Fibroblast of peridontal ligament (primary cell): ENCODE results near the gene HPSE2.
A peak's percentile ranks its signal among the peaks of the same experiment; 100 is the strongest.

Experiments
- DNase-seq: peaks from one replicate; pipeline ENCODE4 v3.0.0-alpha.2; 2010; ENCODE audit errors: extremely low read depth

Gene HPSE2

DNA sequence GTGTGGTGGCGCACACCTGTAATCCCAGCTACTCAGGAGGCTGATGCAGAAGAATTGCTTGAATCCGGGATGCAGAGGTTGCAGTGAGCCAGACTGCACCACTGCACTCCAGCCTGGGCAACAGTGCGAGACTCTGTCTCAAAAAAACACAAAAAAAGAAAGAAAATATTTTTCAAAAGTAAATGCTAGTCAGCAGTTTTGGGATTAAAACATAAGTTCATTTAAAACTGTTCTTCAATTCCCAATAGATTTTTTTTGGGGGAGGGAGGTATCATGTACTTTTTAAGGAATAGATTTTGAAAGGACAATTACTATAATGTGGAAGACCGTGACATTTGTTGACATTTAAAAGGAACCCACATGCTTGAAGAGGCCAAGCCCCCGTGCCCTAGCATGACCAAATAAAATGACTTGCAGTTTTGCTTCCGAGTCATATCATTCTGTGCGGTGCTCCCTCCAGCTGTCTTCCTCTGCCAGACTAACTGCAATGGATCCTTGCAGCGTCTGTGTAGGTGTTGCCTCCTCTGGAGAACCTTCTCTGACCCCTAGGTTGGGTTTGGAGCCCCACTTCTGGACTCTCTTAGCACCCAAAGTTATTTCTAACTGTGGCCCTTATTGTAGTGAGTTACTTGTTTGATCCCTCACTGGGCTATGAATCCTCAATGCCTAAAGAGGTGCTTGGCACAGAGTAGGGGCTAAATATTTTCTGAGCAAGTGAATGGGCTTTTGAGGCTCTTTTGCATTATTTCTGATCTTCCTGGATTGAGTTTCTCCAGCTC lies 771.5 kb downstream of the HPSE2 start:
- no peak for DNase-seq

DNA sequence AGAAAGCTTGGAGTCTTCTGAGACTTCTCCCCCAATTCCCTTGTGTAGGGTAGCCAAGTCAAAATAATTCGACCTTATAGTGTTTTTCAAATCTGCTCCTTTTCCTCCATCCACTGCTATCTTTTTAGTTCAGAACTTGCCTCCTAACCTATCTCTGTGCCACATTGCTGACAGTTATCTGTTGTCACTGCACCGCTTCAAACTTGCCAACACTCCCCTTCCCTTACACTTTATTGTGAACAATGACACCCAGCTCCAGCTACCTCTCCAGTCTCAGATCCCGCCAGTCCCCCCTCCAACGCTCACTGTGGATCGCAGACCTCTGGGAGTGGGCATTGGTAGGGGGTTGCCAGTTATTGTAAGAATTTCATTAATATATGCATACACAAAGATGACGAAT lies 772.6 kb downstream of the HPSE2 start:
- no peak for DNase-seq

DNA sequence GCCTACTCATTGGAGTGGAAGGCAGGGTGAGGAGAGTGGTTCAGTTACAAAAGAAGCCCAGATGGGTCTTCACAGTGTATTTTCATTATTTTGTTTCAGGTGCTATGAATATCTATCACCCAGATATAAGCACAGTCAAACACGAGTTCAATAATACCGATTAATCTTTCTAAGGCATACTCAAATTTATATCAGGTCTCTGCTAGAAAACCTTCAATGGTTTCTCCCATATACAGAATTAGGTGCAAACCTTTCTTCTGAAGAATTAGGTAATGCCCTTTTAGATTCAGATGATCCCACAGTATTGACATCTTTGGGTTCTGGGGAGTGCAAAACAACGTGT lies 774.2 kb downstream of the HPSE2 start:
- no peak for DNase-seq

DNA sequence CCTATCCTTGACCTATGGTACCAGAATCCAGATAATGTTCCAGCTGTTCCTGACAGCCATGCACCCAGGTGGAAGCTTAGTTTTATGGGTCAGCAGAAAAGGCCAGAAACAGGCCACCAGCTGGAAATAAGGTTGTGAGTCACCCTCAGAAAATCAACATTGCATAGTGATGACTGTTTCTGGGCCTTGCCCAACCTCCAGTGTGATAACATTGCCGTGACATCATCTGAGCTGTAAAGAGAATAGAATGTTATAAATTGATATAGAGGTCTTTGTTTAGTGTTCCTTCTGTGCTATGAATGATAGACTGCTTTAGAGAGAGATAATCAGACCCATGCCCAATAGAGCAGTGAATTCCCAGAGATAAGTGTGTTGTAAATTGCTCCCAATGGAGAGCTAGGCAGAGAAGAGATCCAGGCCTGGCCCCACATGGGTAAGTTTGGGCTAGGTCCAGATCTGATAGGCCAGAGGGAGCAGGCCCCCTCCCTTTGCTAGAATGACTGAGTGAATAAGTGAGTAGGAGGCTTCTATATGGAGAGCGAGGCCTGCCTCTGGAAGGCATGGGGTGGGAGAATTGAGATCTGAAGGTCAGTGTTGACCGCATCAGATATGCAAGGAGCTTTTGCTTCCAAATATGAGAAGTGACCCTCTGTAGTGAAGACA lies 774.7 kb downstream of the HPSE2 start:
- DNase-seq = peak; percentile 92

DNA sequence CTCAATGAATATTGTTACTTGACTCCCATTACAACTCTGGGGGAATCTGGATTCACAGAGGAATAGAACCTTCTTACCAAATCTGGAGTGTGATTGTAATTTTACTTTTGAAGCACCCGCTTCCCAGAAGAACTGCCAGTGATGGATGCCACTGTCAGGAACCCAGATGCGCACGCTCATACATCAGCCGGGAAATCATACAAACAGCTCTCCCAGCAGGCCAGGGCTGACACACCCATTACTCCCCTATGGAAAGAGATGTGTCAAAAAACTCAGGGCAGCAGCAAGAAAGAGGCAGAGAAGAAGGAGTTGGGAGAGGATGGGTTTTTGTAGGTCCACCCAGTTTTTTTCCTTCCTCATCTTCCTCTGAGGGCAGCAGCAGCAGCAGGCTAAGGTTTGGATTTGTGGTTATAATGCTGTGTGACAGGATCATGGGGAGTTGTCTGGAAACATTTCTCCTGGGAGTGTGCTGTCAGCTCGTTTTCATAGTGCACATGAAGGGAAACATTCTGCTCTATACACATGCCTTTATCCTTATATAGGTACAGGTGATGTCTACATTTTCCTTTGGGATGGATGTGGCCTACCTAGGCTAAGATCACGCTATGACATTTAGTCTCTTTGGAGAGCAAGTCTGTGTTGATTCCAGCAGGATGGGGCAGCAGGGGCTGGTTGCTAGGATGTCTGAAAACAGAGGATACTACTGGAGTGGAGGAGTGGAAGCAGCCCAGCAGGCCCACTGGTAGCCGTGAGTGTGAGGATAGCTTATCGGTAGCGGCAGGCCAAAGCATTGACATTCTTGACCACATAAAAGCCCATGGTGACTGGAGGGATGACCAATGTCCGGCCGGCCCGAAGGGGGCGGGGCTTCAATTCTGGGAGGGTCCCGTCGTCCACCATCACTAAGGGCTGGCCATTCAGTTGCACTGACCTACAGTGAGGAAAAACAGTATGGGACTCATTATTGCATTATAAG lies 776.6 kb downstream of the HPSE2 start:
- DNase-seq = no peak

DNA sequence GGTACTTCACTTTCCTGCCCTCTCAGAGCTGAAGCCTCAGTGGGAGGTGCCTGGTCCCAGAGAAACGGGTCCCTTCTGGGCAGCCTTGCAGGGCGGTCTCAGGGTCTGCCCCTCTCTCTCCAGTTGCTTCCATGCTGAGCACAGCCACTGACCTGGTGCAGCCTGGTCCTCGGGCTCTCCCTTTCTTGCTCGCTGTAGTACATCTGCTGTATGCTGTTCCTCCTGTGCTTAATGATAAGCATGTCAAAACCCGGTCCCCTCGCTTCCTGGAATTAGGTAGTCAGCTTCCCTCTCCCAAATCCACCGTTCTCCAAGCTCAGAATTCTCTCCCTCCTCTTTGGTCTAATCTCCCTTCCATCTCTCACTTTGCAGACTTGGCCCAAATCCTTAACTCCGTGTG lies 777.9 kb downstream of the HPSE2 start:
- no peak for DNase-seq

DNA sequence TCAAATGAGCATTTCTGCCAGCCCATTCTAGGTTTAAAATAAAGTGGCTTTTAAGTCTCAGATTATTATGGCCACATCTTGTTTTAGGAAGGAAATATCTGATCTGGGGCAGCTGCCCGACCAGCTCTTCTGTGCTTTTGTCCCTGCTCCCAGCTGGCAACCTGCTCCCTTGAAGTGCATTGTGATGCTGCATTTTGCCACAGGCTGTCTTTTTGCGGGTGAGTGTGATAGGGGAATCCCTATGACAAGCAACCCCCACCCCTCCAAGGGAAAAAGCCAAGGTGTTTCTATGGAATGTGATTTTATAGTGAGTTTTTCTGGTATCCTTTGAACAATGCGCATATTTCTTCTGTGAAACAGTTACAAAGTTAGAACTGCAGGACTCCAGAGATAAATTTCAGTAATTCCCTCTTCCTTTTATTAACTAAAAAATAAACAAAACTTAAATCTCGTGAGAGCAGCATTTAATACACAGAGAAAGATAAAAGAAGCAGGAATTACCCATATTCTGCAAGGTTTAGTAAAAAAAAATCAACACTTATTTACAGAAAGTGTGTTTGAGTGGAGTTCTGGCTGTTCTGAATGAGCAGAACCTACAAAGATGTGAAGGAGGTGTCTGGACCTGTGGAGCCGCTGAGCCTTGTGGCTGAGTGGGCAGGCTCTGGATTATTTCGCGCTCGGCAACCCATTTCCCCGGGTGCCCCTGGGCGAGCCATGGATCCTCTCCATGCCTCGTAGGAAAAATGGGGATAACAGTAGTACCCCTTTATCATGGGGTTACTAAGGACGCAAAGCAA lies 778.8 kb downstream of the HPSE2 start:
- DNase-seq = no peak

DNA sequence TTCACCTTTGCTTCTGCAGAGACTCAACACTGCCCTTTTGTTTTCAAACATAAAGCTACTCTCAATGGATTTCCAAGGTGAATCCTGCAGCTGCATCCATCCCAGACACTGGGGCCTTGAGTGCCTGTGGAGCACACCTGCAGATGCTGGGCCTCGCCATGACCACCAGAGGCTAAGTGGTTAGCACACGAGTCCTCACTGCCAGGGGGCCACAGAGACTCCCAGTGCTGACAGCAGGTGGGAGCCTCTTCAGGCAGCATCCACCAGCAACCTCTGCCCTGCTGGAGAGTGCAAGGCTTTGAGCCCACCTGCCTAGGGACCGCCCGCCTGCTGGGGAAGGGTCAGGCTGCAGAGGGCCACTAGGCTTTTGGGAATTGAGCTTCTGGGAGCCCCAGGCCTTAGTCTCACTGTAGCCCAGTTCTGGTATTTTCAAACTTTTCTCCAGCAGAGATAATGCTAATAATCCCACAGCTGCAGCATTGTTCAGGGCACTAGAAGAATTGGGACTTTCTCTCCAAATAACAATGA lies 779.5 kb downstream of the HPSE2 start:
- DNase-seq = no peak

DNA sequence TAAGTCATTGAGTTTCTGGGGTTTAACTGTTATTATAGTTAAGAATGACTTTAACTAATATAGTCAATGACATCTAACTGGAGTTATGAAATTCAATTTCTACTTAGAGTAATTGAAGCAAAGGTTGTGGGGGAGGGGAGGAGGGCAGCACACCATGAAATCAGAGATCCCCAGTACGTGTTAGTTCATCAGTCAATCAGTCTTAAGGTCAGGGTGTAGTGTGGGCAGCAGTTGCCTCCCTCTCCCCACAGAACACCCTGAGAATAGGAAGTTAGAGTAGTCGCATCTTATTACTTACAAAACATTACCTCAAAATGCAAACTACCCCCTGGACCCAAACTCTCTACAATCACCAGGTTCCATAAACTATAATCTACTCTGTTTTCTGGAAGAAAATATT lies 781.9 kb downstream of the HPSE2 start:
- DNase-seq = no peak

DNA sequence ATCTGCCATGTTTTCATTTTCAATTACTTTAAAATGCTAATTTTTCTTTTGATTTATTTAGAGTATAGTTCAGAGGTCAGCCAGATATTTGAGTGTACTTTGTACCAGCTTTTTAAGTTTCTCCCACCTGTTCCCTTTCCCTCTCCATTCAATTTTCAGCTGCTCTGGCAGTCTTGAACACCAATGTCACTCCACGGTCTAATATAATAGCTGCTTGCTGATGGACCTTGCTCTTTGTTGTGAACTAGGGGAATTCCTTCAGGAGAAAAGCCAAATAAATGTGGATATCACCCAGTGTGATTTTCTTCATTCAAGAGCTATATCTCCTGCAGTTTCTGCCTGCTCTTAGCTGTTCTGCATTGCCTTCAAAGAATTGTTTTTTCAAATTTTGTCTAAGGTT lies 785.0 kb downstream of the HPSE2 start:
- DNase-seq = no peak

DNA sequence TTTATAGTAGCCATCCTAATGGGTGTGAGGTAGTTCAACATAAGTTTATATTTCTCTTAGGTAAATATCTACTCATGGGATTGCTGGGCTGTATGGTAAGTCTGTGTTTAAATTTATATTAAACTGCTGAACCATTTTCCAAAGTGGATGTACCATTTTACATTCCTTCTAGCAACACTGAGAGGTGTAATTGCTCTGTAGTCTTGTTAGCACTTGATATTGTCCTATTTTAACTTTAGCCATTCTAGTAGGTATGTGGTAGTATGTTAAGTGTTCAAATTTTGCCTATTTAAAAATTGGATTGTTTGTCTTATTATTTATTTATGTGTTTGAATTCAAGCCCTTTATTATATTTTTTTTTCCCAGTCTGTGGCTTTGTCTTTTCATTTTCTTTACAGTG lies 786.4 kb downstream of the HPSE2 start:
- DNase-seq = no peak

DNA sequence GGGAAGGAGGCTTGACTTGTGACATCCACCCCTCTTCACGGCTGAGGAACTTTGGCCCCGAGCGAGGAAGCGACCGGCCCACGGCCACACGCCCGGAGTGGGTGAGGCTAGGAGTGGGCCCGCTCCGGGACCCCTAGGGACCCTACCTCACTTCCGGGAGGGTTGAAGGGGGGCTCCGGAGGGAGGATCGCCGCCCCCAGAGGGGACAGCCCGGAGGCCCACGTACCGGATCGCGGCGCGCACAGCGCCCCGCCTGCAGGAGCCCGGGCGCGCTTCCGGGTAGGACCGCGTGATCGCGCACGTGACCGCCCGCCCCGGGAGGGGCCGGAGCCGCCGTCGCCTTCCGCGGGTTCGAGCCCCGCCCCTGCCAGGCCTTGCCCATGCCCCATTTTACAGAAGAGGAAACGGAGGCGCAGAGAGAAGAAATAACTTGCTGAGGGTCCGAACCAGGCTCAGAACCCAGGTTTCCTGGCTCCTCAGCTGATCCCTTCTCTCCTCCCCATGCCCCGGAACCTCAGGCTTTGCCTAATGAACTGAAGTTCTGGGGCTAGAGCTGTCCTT lies 788.9 kb downstream of the HPSE2 start, which contains the start of gene HPS1:
Gene HPS1, minus strand, starts transcription at position 275 of the 561 bp plus-strand sequence. CDS start 3,695 bp downstream, outside the sequence.
- DNase-seq = peak; percentile 70

DNA sequence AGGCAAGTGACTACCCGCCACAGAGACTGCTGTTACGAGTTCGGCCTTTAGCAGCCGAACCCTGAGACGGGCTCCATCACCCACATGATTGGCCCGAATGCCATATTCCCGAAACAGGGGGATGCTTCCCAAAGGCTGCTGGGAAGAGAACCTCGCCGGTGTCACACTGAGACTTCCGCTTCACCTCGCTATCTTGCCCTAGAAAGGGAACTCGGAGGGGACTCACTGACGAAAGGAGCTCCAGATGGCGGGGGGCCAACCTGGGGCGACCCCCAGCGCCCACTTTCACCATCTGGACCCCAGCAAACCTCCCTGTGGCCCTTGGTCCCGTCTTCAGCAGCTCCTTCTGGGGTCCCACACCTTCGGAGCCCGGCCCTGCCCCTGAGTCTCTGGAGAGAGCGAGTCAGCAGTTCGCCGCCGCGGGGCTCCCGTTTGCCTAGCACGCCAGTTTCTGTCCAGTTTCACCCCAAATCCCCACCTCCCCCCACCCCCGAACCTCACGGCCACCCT lies 789.4 kb downstream of the HPSE2 start:
- DNase-seq = peak; percentile 36

DNA sequence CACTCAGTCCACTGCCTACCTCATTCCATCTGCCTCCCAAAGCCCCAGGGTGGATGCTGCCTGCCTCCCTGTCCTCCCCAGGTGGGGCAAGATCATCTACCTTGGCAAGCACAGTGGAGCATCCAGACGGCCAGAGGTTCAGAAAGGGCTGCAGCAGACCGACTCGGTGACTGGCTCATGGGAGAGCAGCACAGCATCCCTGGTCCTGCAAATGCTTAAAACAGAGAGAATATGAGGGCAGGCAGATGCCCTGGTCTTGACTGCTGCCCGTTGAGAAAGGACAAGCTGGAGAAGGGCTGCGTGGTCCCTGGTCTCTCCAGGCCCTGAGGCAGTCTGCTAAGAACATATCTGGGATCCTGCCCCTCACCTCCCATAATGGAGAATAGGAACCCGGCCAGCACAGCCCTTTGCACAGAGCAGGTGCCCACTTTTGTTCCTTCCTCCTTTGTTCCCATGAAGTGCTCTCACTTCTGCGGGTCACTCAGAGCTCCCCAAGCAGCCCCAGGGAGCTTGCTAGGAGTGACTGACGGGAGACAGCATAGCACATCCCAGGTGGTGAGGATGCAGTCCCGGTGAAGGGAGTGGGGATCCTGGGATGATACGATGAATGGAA lies 790.3 kb downstream of the HPSE2 start:
- no peak for DNase-seq

DNA sequence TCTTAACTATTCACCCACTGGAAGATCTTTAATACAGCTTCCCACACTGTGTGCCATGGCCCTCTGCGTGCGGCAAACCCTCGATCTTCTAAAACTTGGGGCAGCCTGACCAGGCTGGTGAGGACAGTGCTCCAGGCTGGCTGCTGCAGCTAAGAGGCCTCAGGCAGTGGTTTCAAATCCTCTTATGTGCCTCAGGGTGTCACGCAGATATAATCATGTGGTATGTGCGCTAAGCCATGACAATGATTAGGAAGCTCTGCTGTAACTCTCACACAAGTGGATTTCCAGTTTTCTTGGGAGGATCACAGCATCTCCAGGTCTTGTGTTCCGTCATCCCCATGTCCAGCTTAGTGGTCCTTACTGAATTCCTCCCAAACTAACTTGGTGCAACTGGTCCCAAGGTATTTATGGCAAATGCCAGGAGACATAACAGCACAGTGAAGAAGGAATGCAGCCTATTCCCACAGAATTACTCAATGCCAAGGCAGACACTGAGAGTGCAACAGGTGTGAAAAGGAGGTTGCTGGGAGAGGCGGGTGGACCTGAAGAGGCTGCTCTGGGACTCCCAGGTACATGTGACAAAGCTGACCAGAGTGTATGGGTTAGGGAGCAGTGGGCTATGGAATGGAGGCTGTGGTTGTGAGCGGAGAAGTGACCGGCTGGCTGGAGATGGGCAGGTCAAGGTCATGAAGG lies 791.2 kb downstream of the HPSE2 start:
- no peak for DNase-seq

DNA sequence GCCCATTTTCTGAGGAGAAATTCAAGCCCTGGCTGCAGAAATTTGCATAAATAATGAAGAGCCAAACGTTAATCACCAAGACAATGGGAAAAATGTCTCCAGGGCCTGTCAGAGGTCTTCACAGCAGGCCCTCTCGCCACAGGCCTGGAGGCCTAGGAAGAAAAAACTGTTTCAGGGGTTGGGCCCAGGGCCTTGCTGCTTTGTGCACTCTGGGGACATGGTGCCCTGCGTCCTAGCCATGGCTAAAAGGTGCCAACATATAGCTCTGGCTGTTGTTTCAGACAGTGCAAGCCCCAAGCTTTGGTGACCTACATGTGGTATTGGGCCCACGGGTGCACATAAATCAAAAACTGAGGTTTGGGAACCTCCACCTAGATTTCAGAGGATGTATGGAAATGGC lies 796.9 kb downstream of the HPSE2 start:
- no peak for DNase-seq

DNA sequence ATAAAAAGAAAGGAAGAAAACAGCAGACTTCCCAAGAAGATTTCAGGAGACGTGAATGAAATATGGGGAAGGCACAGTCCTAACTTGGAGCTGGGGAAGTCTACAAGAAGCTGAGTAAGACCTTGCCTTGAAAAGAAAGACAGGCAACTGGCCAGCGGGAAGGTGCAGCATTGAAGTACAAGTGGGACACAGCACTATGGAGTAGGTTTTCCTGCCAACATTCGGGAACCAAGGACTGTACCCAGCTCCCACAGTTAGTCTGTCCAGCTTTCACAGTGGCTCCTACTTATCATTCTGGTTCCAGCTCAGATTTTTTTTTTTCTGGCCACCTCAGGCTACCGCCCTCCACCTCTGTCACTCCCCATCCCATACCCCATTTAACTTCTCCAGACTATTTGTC lies 798.9 kb downstream of the HPSE2 start:
- no peak for DNase-seq

DNA sequence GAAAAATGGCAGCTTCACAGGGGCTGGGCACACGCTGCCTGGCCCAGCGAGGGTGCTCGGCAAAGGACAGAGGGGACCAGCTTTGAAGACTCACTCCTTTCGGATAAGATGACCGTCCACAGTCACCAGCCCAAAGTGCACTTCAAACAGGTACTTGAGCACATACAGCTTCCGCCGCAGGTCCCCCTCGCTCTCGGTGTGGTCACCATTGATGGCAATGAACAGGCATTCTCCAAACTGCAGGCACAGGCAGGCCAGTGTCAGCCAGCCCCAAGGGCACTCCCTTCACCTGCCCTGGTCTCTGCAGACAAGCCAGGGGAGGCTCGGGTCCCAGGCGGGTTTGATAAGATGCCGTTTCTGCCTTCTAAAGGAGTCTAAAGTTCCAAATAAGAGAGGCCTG lies 800.5 kb downstream of the HPSE2 start:
- DNase-seq = no peak

DNA sequence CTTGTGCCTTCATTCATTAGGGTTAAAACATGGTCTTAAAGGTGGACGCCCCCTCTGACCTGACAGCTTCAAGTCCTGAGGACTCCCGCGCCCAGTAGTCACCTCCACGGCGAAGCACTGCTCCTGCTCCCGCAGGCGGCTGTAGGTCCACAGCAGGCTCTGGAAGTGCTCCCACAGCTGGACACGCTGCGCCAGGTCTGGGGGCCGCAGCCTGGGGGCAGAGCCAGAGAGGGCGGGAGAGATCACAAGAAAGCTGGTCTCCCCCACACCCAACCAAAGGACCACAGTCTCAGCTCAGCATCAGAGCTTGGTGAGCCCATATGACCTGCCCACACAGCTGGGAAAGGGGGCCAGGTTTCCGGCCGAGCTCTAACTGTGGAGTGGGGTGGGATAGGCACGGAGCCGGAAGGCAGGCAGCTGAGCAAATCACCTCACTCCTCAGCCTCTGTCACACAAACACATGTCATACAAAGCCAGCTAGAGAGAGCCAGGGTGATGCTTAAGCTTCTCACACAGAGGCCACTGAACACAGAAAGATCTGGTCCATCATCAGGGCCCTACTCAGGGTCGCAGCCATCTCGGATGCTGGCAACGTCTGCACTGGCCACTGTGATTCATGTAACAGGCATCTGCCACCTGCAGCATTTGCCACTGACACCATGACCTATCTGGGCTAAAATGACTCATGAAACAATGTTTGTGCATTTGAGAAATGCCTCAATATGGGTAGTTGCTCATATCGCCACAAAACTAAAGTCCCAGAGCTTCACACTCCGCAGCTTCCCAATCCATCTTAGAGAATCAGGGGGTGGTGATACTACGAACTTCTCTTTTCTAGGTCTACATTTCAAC lies 801.5 kb downstream of the HPSE2 start:
- no peak for DNase-seq
